Thyroid gland (tissue), 4 donors: ENCODE measurements around the gene PNPLA3.

Experiments used
- POLR2A ChIP-seq, 2 donors: fragments of 450-650 bp; IDR thresholded peaks; one replicate each; pipeline ENCODE4 v1.6.1; 2017; ENCODE audit warnings: antibody characterized with exemption in 2 of 2, mild to moderate bottlenecking in 2 of 2, moderate library complexity in 1 of 2
- TF ChIP-seq, protein P1 (sequence below), 6 experiments: fragments of 200-600 bp in 3 of 6; fragments of 450-650 bp in 3 of 6; sonication (generic) in 3 of 6; IDR thresholded peaks; one replicate each; pipeline ENCODE4 v1.5.1; 2016 to 2019; ENCODE audit warnings: antibody characterized with exemption in 6 of 6, mild to moderate bottlenecking in 2 of 6, inconsistent platforms in 1 of 6, moderate library complexity in 1 of 6

DNA sequence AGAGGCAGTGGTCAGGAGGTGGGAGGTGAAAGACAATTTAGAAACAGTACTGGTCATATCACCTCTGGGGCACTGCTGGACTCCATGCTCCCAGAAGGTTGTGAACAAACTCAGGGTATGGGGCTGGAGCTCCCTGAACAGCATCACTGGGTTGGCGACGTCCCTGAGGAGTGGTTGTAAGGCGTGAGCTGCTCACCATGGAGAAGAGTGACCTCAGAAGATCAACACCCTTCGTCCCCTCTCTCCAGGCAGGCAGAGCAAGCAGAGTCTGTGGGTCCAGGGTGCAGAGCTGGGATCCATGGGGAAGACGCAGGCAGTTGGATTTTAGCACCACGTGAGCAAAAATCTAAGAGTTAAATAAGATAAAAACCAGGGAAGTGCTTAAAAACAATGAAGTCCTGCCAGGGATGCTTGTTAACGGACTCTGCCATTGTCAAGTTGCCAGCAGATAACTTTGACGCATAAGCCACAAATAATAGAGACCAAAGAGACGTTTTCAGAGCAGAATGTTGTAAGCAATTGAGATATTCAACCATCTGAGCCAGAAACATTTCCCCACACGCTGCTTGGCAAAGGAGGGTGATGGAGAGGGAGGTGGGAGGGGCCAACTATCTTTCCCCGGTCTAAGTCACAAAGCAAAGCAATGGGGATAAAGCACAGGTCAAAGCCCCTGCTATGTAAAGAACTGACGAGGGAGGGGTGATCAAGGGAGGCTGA lies 45.4 kb upstream of the PNPLA3 start:
- TF ChIP-seq, protein P1, sequence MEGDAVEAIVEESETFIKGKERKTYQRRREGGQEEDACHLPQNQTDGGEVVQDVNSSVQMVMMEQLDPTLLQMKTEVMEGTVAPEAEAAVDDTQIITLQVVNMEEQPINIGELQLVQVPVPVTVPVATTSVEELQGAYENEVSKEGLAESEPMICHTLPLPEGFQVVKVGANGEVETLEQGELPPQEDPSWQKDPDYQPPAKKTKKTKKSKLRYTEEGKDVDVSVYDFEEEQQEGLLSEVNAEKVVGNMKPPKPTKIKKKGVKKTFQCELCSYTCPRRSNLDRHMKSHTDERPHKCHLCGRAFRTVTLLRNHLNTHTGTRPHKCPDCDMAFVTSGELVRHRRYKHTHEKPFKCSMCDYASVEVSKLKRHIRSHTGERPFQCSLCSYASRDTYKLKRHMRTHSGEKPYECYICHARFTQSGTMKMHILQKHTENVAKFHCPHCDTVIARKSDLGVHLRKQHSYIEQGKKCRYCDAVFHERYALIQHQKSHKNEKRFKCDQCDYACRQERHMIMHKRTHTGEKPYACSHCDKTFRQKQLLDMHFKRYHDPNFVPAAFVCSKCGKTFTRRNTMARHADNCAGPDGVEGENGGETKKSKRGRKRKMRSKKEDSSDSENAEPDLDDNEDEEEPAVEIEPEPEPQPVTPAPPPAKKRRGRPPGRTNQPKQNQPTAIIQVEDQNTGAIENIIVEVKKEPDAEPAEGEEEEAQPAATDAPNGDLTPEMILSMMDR (IDR thresholded peaks at IDR 0.05): no peak
- no peak for TF ChIP-seq POLR2A (IDR thresholded peaks at IDR 0.05)
